GM12874 (cell line): ENCODE results near the gene REEP1.

Experiments used
- CTCF ChIP-seq: IDR thresholded peaks from 2 replicates; pipeline ENCODE4 v1.5.1; 2011; ENCODE audit warnings: low read depth, mild to moderate bottlenecking, control low read depth, low read length, moderate library complexity; ENCODE audit not compliant: insufficient read depth

Gene REEP1

GRCh38 chr2:86251840-86252266 is 85.6 kb downstream of the REEP1 start:
- TF ChIP-seq CTCF, result no peak

- TF ChIP-seq CTCF, result peak; percentile 32
Measured at GRCh38 chr2:86249579-86250391, 87.6 kb downstream of the REEP1 start.

- TF ChIP-seq CTCF, result no peak
Measured at GRCh38 chr2:86249176-86249575, 88.2 kb downstream of the REEP1 start.

- peak; percentile 22; the same call in 1 of the 2 replicates for TF ChIP-seq CTCF
Measured at GRCh38 chr2:86243950-86244733, 93.3 kb downstream of the REEP1 start.

GRCh38 chr2:86243272-86243671 is 94.2 kb downstream of the REEP1 start:
- no peak for TF ChIP-seq CTCF

- TF ChIP-seq CTCF, result no peak
Measured at GRCh38 chr2:86241611-86242010, 95.8 kb downstream of the REEP1 start.

- TF ChIP-seq CTCF, result no peak
Measured at GRCh38 chr2:86240251-86240650, 97.2 kb downstream of the REEP1 start.
